A549 (cell line): ENCODE data around the gene OSR1. TPM values are rescaled to one million over a fixed set of nuclear protein-coding genes. Genes with fewer than 3 reads are reported as not detected.

Experiments used
- ATAC-seq, 2 experiments: fragments of 200-7000 bp in 1 of 2; fragments of >200 bp in 1 of 2; cut with Nextera tagmentation in 1 of 2; cut with Tn5 transposase in 1 of 2; 3 replicates each; pipeline versions ENCODE4 v1.8.0 to v1.9.1; 2018 to 2020; ENCODE audit warnings: mild to moderate bottlenecking in 1 of 2, moderate library complexity in 1 of 2
- CTCF ChIA-PET: fragments of 300-600 bp; sonication (Branson Sonifier 250); formaldehyde crosslinking; extraction: SDS; loops from one replicate; lab custom pipeline; 2021; ENCODE audit warnings: antibody characterized with exemption, inconsistent platforms; lab: Yijun Ruan, JAX
- POLR2A ChIA-PET: fragments of 350-600 bp; formaldehyde crosslinking; extraction: SDS; loops from one replicate; lab custom pipeline; 2021; ENCODE audit warnings: antibody characterized with exemption, inconsistent platforms; lab: Yijun Ruan, JAX
- DNase-seq, 2 experiments: peaks; one replicate each; pipeline versions ENCODE4 v3.0.0 to v3.0.0-alpha.2; 2011 to 2016; ENCODE audit warnings: low read depth in 1 of 2, low spot score in 1 of 2
- FAIRE-seq: peaks from 2 replicates; lab custom pipeline; 2011; peaks lifted over from hg19 to GRCh38; lab: Jason Lieb, UNC
- H3K27ac ChIP-seq, 2 experiments: fragments of >200 bp; sonication (Bioruptor Twin); formaldehyde crosslinking; 3 replicates each; pipeline ENCODE4 v1.5.1; 2016 to 2017
- H3K4me1 ChIP-seq: fragments of >200 bp; sonication (Bioruptor Twin); formaldehyde crosslinking; 3 replicates; pipeline ENCODE4 v1.6.1; 2016
- H3K4me2 ChIP-seq: fragments of >200 bp; sonication (Bioruptor Twin); formaldehyde crosslinking; 3 replicates; pipeline ENCODE4 v1.6.1; 2016
- H3K4me3 ChIP-seq: fragments of >200 bp; sonication (Bioruptor Twin); formaldehyde crosslinking; 3 replicates; pipeline ENCODE4 v1.5.1; 2016
- H3K9me3 ChIP-seq: fragments of >200 bp; sonication (Bioruptor Twin); formaldehyde crosslinking; 3 replicates; pipeline ENCODE4 v1.6.1; 2016
- BCL3 ChIP-seq: fragments of >200 bp; sonication (Bioruptor Twin); formaldehyde crosslinking; IDR thresholded peaks from 3 replicates; pipeline ENCODE4 v1.6.1; 2016
- CBX2 ChIP-seq: fragments of 200-600 bp; sonication (generic); IDR thresholded peaks from 2 replicates; pipeline ENCODE4 v1.6.1; 2016; ENCODE audit warnings: low read depth, mild to moderate bottlenecking, borderline replicate concordance
- CBX8 ChIP-seq: fragments of 200-600 bp; sonication (generic); IDR thresholded peaks from 2 replicates; pipeline ENCODE4 v1.6.1; 2016
- CTCF ChIP-seq: fragments of >200 bp; sonication (Bioruptor Twin); formaldehyde crosslinking; IDR thresholded peaks from 3 replicates; pipeline ENCODE4 v1.5.1; 2016
- EHF ChIP-seq: fragments of 250-450 bp; sonication (Bioruptor Pico); IDR thresholded peaks from 2 replicates; pipeline ENCODE4 v1.5.0; 2020; ENCODE audit warnings: mild to moderate bottlenecking
- ELK1 ChIP-seq: fragments of 150-350 bp; IDR thresholded peaks from 2 replicates; pipeline ENCODE4 v1.6.1; 2014; ENCODE audit warnings: low read depth, mild to moderate bottlenecking, low read length
- EP300 ChIP-seq, 2 experiments: fragments of >200 bp; sonication (Bioruptor Twin); formaldehyde crosslinking; IDR thresholded peaks; 2 replicates in 1 of 2; 3 replicates in 1 of 2; pipeline ENCODE4 v1.6.1; 2016 to 2017
- FOSL2 ChIP-seq, 2 experiments: fragments of 450-650 bp in 1 of 2; fragments of >200 bp in 1 of 2; sonication (Bioruptor Twin) in 1 of 2; formaldehyde crosslinking; IDR thresholded peaks; 2 replicates each; pipeline versions ENCODE4 v1.5.0 to v1.6.1; 2016 to 2020; ENCODE audit warnings: mild to moderate bottlenecking in 1 of 2, moderate library complexity in 1 of 2
- FOXS1 ChIP-seq: fragments of 250-450 bp; sonication (Bioruptor Pico); IDR thresholded peaks from 2 replicates; pipeline ENCODE4 v1.5.0; 2020; ENCODE audit warnings: mild to moderate bottlenecking, moderate library complexity
- HDAC2 ChIP-seq: fragments of 200-600 bp; sonication (generic); IDR thresholded peaks from 2 replicates; pipeline ENCODE4 v1.6.1; 2016
- HEYL ChIP-seq: fragments of 250-450 bp; sonication (Bioruptor Pico); IDR thresholded peaks from 2 replicates; pipeline ENCODE4 v1.8.0; 2021; ENCODE audit warnings: mild to moderate bottlenecking, moderate library complexity
- HOXA7 ChIP-seq: fragments of 250-450 bp; sonication (Bioruptor Pico); IDR thresholded peaks from 2 replicates; pipeline ENCODE4 v1.5.0; 2020; ENCODE audit warnings: mild to moderate bottlenecking, moderate library complexity
- HOXB13 ChIP-seq: fragments of 250-450 bp; sonication (Bioruptor Pico); IDR thresholded peaks from 2 replicates; pipeline ENCODE4 v1.5.0; 2020; ENCODE audit warnings: low read depth, mild to moderate bottlenecking, moderate library complexity
- HOXB5 ChIP-seq: fragments of 250-450 bp; sonication (Bioruptor Pico); IDR thresholded peaks from 2 replicates; pipeline ENCODE4 v1.5.0; 2020; ENCODE audit warnings: mild to moderate bottlenecking, moderate library complexity
- KDM1A ChIP-seq: fragments of 200-600 bp; sonication (generic); IDR thresholded peaks from 2 replicates; pipeline ENCODE4 v1.6.1; 2016; ENCODE audit warnings: low read depth, mild to moderate bottlenecking
- KDM5A ChIP-seq: fragments of 200-600 bp; sonication (generic); IDR thresholded peaks from 2 replicates; pipeline ENCODE4 v1.6.1; 2016; ENCODE audit warnings: antibody characterized with exemption, mild to moderate bottlenecking
- MAZ ChIP-seq: fragments of 150-350 bp; IDR thresholded peaks from 2 replicates; pipeline ENCODE4 v1.6.1; 2014; ENCODE audit warnings: antibody characterized with exemption, low read depth, low read length, borderline replicate concordance
- NR3C1 ChIP-seq: fragments of >200 bp; sonication (Bioruptor Twin); formaldehyde crosslinking; IDR thresholded peaks from 3 replicates; pipeline ENCODE4 v1.6.1; 2017
- PHF8 ChIP-seq: fragments of 200-600 bp; sonication (generic); IDR thresholded peaks from 2 replicates; pipeline ENCODE4 v1.6.1; 2016; ENCODE audit warnings: low read depth, mild to moderate bottlenecking, antibody characterized with exemption, moderate library complexity, borderline replicate concordance
- POLR2A ChIP-seq: IDR thresholded peaks from 2 replicates; pipeline ENCODE4 v1.6.1; 2012; ENCODE audit warnings: mild to moderate bottlenecking, low read length
- RARB ChIP-seq: fragments of 250-450 bp; sonication (Bioruptor Pico); IDR thresholded peaks from 2 replicates; pipeline ENCODE4 v1.8.0; 2021; ENCODE audit warnings: mild to moderate bottlenecking, moderate library complexity
- RCOR1 ChIP-seq: fragments of 150-350 bp; IDR thresholded peaks from 2 replicates; pipeline ENCODE4 v1.6.1; 2014; ENCODE audit warnings: antibody characterized with exemption, low read length, low read depth
- REST ChIP-seq: fragments of 200-600 bp; sonication (generic); IDR thresholded peaks from 2 replicates; pipeline ENCODE4 v1.6.1; 2016; ENCODE audit warnings: antibody characterized with exemption, mild to moderate bottlenecking, moderate library complexity
- RFX5 ChIP-seq: fragments of 450-650 bp; IDR thresholded peaks from 2 replicates; pipeline ENCODE4 v1.7.1; 2014; ENCODE audit warnings: antibody characterized with exemption, mild to moderate bottlenecking, moderate library complexity
- SMC3 ChIP-seq: fragments of >200 bp; sonication (Bioruptor Twin); formaldehyde crosslinking; IDR thresholded peaks from 3 replicates; pipeline ENCODE4 v1.6.1; 2018; ENCODE audit warnings: inconsistent platforms
- ZNF302 ChIP-seq: fragments of 250-450 bp; sonication (Bioruptor Pico); IDR thresholded peaks from 2 replicates; pipeline ENCODE4 v1.9.0; 2021; ENCODE audit warnings: inconsistent platforms, mild to moderate bottlenecking, moderate library complexity
- WGBS: methylation state at CpG from one replicate; pipeline ENCODE4 v1.1.6; 2017; ENCODE audit errors: missing lambda C conversion rate; 5-methylcytosine and 5-hydroxymethylcytosine counted together
- polyA plus RNA-seq, 4 experiments: library from polyadenylated mRNA; depleted of rRNA in 3 of 4; stranded (reverse); fragments of >200 nt; fragmentation: RNase III in 1 of 4; extraction: RNeasy Plus Mini Kit Qiagen cat#74134 plus additional on column Dnase treatment in 1 of 4; gene quantifications; 2 replicates in 3 of 4; 3 replicates in 1 of 4; pipeline ENCODE4 v1.2.3, GENCODE V29; 2011 to 2017

The OSR1 gene
- polyA plus RNA-seq, 2 of the 4 experiments (the other 2 are of a cell fraction) = 1.8 to 4.4 TPM

- Histone ChIP-seq H3K27ac (no peak overlapping the region), H3K4me3 (no peak overlapping the region), H3K4me2 (no peak overlapping the region), H3K4me1 (peaks cover 9% of the 10 kb centered on the region), H3K9me3 (no peaks in the 10 kb centered on the region)
- ATAC-seq (no peak), DNase-seq (no peak), FAIRE-seq (no peak)
- POLR2A ChIA-PET = no interaction called here
- TF ChIP-seq HDAC2 (no peak), HEYL (CRISPR knock-in tag) (no peak), RFX5 (no peak), ELK1 (no peak), REST (no peak), KDM5A (no peak), KDM1A (no peak), HOXB5 (no peak), FOXS1 (CRISPR knock-in tag) (no peak), HOXB13 (CRISPR knock-in tag) (no peak), NR3C1 (no peak), MAZ (no peak), FOSL2 (IDR thresholded peaks at IDR 0.05) (no peak), FOSL2 (CRISPR knock-in tag; IDR thresholded peaks at IDR 0.05) (no peak), PHF8 (no peak), POLR2A (no peak), CBX8 (no peak), BCL3 (no peak), RCOR1 (no peak), ZNF302 (no peak)
- CTCF ChIA-PET = interaction anchor here (1.3 to 8.1 kb wide), 2 partner anchors 835 to 969 kb away, joined by 3 to 52 read pairs; no protein-coding TSS in a partner anchor
- 95% methylated on average over 35 of the region's 35 CpGs for WGBS
Observed at GRCh38 chr2:19355931-19356544, 2.4 kb downstream of the OSR1 start.

GRCh38 chr2:19355416-19355821 is 3.0 kb downstream of the OSR1 start:
- Histone ChIP-seq H3K4me2 (no peak overlapping the region), H3K4me1 (peaks cover 9% of the 10 kb centered on the region), H3K4me3 (no peak overlapping the region), H3K9me3 (no peaks in the 10 kb centered on the region), H3K27ac (no peak overlapping the region)
- TF ChIP-seq FOSL2 (IDR thresholded peaks at IDR 0.05) = no peak
- TF ChIP-seq FOSL2 (CRISPR knock-in tag; IDR thresholded peaks at IDR 0.05) = no peak
- no peak for TF ChIP-seq CTCF
- no peak for TF ChIP-seq RARB
- no peak for TF ChIP-seq MAZ
- no peak for TF ChIP-seq EP300 (IDR thresholded peaks at IDR 0.05)
- TF ChIP-seq EHF (CRISPR knock-in tag) = no peak
- no peak for TF ChIP-seq CBX2
- TF ChIP-seq SMC3 = no peak
- no peak for TF ChIP-seq BCL3
- TF ChIP-seq HEYL (CRISPR knock-in tag) = no peak
- no peak for TF ChIP-seq HOXA7 (CRISPR knock-in tag)
- WGBS = 93% methylated on average over 18 of the region's 18 CpGs
- ATAC-seq (no peak), FAIRE-seq (no peak), DNase-seq (no peak)
- CTCF ChIA-PET = interaction anchor here (1.3 to 8.1 kb wide), 2 partner anchors 834 to 969 kb away, joined by 3 to 52 read pairs; no protein-coding TSS in a partner anchor
- POLR2A ChIA-PET = no interaction called here
